Measurements from ENCODE around the gene SUGCT.

Gene SUGCT

DNA sequence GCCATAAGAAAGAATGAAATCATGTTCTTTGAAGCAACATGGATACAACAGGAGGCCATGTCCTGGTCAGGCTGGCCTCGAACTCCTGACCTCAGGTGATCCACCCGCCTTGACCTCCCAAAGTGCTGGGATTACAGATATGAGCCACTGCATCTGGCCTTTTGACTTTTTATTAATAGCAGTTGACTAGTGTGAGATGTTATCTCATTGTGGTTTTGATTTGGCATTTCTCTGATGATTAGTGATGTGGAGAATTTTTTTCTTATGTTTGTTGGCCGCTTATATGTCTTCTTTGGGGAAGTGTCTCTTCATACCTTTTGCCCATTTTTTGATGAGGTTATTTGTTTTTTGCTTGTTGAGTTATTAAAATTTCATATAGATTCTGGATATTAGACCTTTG, 400.9 kb downstream of the SUGCT start:
- Histone ChIP-seq H3K27me3 (ENCODE audit: insufficient read depth, insufficient read length) (no peaks in the 10 kb centered on the region), H3K9ac (ENCODE audit: insufficient read length, low read depth) (no peak overlapping the region), H3K9me3 (ENCODE audit: insufficient read depth, low read length) (no peaks in the 10 kb centered on the region), H3K4me1 (ENCODE audit: insufficient read depth, insufficient read length) (no peaks in the 10 kb centered on the region), H3K4me3 (ENCODE audit: insufficient read length, low read depth) (no peak overlapping the region), H3K36me3 (ENCODE audit: insufficient read depth, insufficient read length, low read length) (no peaks in the 10 kb centered on the region)
- TF ChIP-seq ZNF274 (IDR thresholded peaks at IDR 0.05; ENCODE audit: low read depth, low read length) = no peak
- no peak for TF ChIP-seq YY1 (IDR thresholded peaks at IDR 0.05; ENCODE audit: insufficient read depth, insufficient read length)
- TF ChIP-seq SUZ12 (IDR thresholded peaks at IDR 0.05; ENCODE audit: extremely low read depth, insufficient read depth, insufficient read length) = no peak
- no peak for DNase-seq (ENCODE audit: low read depth, low spot score)

DNA sequence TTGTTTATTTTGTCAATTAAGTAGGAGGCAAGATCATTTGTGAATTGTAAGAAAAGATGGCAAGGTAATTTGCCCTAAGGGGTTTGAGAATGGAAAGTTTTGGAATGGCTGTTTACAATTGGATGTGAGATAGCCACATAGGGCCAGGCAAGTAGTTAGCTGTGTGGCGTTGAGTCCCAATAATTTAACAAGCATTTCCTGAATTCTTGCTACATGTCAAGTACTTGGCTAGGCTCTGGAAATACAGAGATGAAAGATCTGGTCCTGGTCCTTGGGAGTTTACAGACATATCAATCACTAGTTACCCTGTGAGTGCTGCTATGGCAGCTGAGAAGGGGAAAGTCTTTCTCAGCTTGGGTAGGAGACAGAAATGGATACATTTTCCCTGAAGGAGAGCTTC, 401.6 kb downstream of the SUGCT start:
- DNase-seq (ENCODE audit: low read depth, low spot score) = no peak
- Histone ChIP-seq H3K9me3 (ENCODE audit: insufficient read depth, low read length) (no peaks in the 10 kb centered on the region), H3K9ac (ENCODE audit: insufficient read length, low read depth) (no peak overlapping the region), H3K27me3 (ENCODE audit: insufficient read depth, insufficient read length) (no peaks in the 10 kb centered on the region), H3K36me3 (ENCODE audit: insufficient read depth, insufficient read length, low read length) (no peaks in the 10 kb centered on the region), H3K4me3 (ENCODE audit: insufficient read length, low read depth) (no peak overlapping the region), H3K4me1 (ENCODE audit: insufficient read depth, insufficient read length) (no peaks in the 10 kb centered on the region)
- TF ChIP-seq SUZ12 (IDR thresholded peaks at IDR 0.05; ENCODE audit: extremely low read depth, insufficient read depth, insufficient read length) (no peak), ZNF274 (IDR thresholded peaks at IDR 0.05; ENCODE audit: low read depth, low read length) (no peak), YY1 (IDR thresholded peaks at IDR 0.05; ENCODE audit: insufficient read depth, insufficient read length) (no peak)

GRCh38 chr7:40538281-40538680, 403.5 kb downstream of the SUGCT start:
- TF ChIP-seq YY1 (IDR thresholded peaks at IDR 0.05; ENCODE audit: insufficient read depth, insufficient read length) = no peak
- no peak for TF ChIP-seq ZNF274 (IDR thresholded peaks at IDR 0.05; ENCODE audit: low read depth, low read length)
- TF ChIP-seq SUZ12 (IDR thresholded peaks at IDR 0.05; ENCODE audit: extremely low read depth, insufficient read depth, insufficient read length) = no peak
- Histone ChIP-seq H3K27me3 (ENCODE audit: insufficient read depth, insufficient read length) (no peaks in the 10 kb centered on the region), H3K36me3 (ENCODE audit: insufficient read depth, insufficient read length, low read length) (no peaks in the 10 kb centered on the region), H3K9me3 (ENCODE audit: insufficient read depth, low read length) (no peaks in the 10 kb centered on the region), H3K4me3 (ENCODE audit: insufficient read length, low read depth) (no peak overlapping the region), H3K4me1 (ENCODE audit: insufficient read depth, insufficient read length) (no peaks in the 10 kb centered on the region), H3K9ac (ENCODE audit: insufficient read length, low read depth) (no peak overlapping the region)
- no peak for DNase-seq (ENCODE audit: low read depth, low spot score)

DNA sequence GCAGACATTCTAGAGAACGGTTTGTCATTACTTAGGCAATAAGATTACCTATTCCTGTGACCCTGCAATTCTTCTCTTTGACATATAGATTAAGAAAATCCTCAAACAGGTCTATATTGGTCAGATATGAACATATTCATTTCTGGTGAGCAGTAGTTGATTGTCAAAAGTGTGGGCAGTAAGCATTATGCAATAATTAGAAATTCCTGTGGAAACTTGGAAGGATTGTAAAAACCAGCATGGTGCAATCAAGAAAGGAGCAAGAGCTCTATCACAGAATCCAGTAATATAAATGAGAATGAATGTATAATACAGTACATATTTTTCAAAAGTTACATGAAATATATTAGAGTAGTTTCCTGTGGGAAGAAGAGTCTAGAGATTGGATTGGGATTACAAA, 406.5 kb downstream of the SUGCT start:
- H3K27me3 ChIP-seq (ENCODE audit: insufficient read depth, insufficient read length) = no peaks in the 10 kb centered on the region
- no peak overlapping the region for H3K4me3 ChIP-seq (ENCODE audit: insufficient read length, low read depth)
- H3K36me3 ChIP-seq (ENCODE audit: insufficient read depth, insufficient read length, low read length) = no peaks in the 10 kb centered on the region
- no peak for TF ChIP-seq YY1 (IDR thresholded peaks at IDR 0.05; ENCODE audit: insufficient read depth, insufficient read length)
- TF ChIP-seq ZNF274 (IDR thresholded peaks at IDR 0.05; ENCODE audit: low read depth, low read length) = no peak
- TF ChIP-seq SUZ12 (IDR thresholded peaks at IDR 0.05; ENCODE audit: extremely low read depth, insufficient read depth, insufficient read length) = no peak
- no peaks in the 10 kb centered on the region for H3K4me1 ChIP-seq (ENCODE audit: insufficient read depth, insufficient read length)
- no peak for DNase-seq (ENCODE audit: low read depth, low spot score)
- no peak overlapping the region for H3K9ac ChIP-seq (ENCODE audit: insufficient read length, low read depth)
- H3K9me3 ChIP-seq (ENCODE audit: insufficient read depth, low read length) = no peaks in the 10 kb centered on the region

DNA sequence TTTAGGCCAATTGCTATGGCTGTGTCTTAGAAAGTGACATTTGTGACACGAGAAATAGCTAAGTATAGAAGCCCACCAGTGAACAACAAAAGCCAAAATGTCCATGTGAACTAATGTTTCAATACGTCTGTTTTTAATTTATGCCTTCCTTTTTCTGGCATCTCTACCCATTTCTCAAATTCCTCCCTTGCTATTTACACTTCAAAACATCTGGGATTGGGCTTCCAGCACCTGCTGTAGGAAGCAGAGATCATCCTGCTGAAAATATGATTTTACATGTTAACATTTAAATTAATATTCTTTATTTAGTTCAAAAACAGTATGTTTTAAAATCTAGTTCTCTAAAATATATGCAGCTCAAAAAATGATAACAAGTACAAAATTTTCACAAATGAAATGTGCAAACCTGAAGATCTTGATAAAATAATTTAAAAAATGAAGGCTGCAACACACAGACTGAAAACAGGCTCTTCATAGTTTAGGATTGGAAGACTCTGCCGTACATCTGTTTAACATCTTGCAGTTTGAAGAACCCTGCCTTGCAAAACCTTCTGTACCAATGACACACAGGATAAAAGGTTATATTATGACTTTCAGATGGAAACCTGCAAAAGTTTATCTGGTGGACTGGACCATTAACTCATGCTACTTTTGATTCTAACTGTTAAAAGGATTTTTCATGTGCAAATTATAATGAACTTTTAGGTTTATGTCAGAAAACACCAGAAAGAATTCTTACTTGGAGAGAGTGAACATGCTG, 408.4 kb downstream of the SUGCT start:
- Histone ChIP-seq H3K4me3 (ENCODE audit: insufficient read length, low read depth) (no peak overlapping the region), H3K9ac (ENCODE audit: insufficient read length, low read depth) (no peak overlapping the region), H3K27me3 (ENCODE audit: insufficient read depth, insufficient read length) (no peaks in the 10 kb centered on the region), H3K4me1 (ENCODE audit: insufficient read depth, insufficient read length) (no peaks in the 10 kb centered on the region), H3K36me3 (ENCODE audit: insufficient read depth, insufficient read length, low read length) (no peaks in the 10 kb centered on the region), H3K9me3 (ENCODE audit: insufficient read depth, low read length) (no peaks in the 10 kb centered on the region)
- DNase-seq (ENCODE audit: low read depth, low spot score) = no peak
- no peak for TF ChIP-seq ZNF274 (IDR thresholded peaks at IDR 0.05; ENCODE audit: low read depth, low read length)
- no peak for TF ChIP-seq YY1 (IDR thresholded peaks at IDR 0.05; ENCODE audit: insufficient read depth, insufficient read length)
- TF ChIP-seq SUZ12 (IDR thresholded peaks at IDR 0.05; ENCODE audit: extremely low read depth, insufficient read depth, insufficient read length) = no peak

- DNase-seq (ENCODE audit: low read depth, low spot score) = no peak
- no peak overlapping the region for H3K4me3 ChIP-seq (ENCODE audit: insufficient read length, low read depth)
- no peak for TF ChIP-seq YY1 (IDR thresholded peaks at IDR 0.05; ENCODE audit: insufficient read depth, insufficient read length)
- TF ChIP-seq ZNF274 (IDR thresholded peaks at IDR 0.05; ENCODE audit: low read depth, low read length) = no peak
- no peak for TF ChIP-seq SUZ12 (IDR thresholded peaks at IDR 0.05; ENCODE audit: extremely low read depth, insufficient read depth, insufficient read length)
- no peaks in the 10 kb centered on the region for H3K27me3 ChIP-seq (ENCODE audit: insufficient read depth, insufficient read length)
- no peaks in the 10 kb centered on the region for H3K9me3 ChIP-seq (ENCODE audit: insufficient read depth, low read length)
- H3K4me1 ChIP-seq (ENCODE audit: insufficient read depth, insufficient read length) = no peaks in the 10 kb centered on the region
- H3K9ac ChIP-seq (ENCODE audit: insufficient read length, low read depth) = no peak overlapping the region
- H3K36me3 ChIP-seq (ENCODE audit: insufficient read depth, insufficient read length, low read length) = no peaks in the 10 kb centered on the region
Observed at GRCh38 chr7:40544221-40544723, 409.5 kb downstream of the SUGCT start.

DNA sequence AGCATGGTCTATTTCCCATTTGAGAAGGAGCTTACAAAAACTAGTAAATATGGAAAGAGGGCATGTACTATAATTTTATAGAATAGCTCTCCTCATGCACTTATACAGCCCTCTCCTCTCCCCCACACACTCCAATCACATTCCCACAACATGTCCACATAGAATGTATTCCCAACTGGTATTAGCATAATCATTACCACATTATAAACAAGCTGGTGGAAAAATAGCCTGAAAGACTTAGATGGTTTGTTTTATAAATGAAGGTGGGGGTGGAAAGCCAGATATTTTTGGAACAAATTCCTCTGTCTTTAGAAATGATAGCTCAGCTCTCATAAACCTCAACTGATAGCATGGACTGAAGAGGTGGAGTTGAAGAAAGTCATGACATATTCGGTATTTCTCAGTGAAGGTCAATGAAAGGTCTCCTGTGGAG, 410.1 kb downstream of the SUGCT start:
- Histone ChIP-seq H3K36me3 (ENCODE audit: insufficient read depth, insufficient read length, low read length) (no peaks in the 10 kb centered on the region), H3K4me1 (ENCODE audit: insufficient read depth, insufficient read length) (no peaks in the 10 kb centered on the region), H3K9me3 (ENCODE audit: insufficient read depth, low read length) (no peaks in the 10 kb centered on the region), H3K9ac (ENCODE audit: insufficient read length, low read depth) (no peak overlapping the region), H3K4me3 (ENCODE audit: insufficient read length, low read depth) (no peak overlapping the region), H3K27me3 (ENCODE audit: insufficient read depth, insufficient read length) (no peaks in the 10 kb centered on the region)
- TF ChIP-seq YY1 (IDR thresholded peaks at IDR 0.05; ENCODE audit: insufficient read depth, insufficient read length) (no peak), SUZ12 (IDR thresholded peaks at IDR 0.05; ENCODE audit: extremely low read depth, insufficient read depth, insufficient read length) (no peak), ZNF274 (IDR thresholded peaks at IDR 0.05; ENCODE audit: low read depth, low read length) (no peak)
- DNase-seq (ENCODE audit: low read depth, low spot score) = no peak
